ENCODE measurements around the gene ZBTB12.
"Not testable (repeated sequence)": the region's sequence is repeated elsewhere in the genome, so short reads cannot be mapped to it uniquely, and the experiment has no call there.

The ZBTB12 gene

GRCh38 chr6:31874836-31875572 lies 26.9 kb downstream of the ZBTB12 start:
- DNase-seq = no peak

DNA sequence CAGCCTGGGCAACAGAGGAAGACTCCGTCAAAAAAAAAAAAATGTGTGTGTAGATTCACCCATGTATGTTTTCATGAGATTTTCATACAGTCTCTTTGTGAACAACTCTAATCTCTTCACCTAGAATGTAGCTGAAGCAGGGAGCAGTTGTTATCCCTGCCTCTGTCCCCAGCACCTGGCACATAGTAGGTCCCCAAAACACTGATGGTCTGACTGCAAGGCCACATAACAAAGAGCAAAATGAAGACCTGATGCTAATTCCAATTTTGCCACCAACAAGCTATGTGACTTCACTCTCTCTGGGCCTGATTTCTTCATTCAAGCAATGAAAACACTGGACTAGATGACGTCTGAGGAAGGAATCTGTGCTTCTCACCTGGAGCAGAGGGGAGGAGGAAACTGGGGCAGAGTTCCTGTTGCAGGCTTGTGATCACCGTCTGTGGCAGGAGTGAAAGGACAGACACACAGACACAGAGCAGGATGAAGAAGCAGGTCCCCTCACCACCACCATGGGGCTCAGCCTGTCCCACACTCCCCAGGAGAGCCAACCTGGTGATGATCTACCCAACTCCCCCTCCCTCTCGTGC lies 27.7 kb downstream of the ZBTB12 start:
- DNase-seq = no peak

DNA sequence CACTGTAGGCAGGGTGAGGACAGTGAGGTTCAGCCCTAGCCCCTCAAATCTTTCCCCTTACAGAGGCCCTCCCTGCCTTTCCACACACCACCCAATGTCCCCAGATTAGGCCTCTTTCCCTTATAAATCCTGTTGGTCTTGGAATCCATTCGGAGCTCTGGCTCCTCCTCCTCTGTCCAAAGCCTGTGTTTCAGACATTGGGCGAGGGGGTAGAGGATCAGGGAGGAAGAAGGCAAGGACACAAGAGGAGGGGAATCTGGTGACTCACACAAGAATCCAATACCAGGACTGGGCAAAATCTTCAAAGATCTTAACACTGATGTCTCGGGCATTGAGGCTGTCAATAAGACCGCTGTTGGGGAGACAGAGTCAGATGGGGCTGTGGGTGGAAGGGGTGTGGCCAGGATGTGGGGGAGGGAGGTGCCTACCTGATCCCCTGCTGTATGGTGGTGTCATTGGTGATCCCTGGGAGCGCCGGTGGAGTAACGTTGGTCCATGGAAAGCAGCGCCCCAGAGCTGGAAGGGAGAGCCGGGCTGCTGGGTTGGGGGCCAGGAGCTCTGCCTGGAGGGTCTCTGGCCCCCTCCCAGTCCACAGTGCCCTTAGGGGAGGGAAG lies 30.7 kb downstream of the ZBTB12 start:
- peak; percentile 39 for DNase-seq

DNA sequence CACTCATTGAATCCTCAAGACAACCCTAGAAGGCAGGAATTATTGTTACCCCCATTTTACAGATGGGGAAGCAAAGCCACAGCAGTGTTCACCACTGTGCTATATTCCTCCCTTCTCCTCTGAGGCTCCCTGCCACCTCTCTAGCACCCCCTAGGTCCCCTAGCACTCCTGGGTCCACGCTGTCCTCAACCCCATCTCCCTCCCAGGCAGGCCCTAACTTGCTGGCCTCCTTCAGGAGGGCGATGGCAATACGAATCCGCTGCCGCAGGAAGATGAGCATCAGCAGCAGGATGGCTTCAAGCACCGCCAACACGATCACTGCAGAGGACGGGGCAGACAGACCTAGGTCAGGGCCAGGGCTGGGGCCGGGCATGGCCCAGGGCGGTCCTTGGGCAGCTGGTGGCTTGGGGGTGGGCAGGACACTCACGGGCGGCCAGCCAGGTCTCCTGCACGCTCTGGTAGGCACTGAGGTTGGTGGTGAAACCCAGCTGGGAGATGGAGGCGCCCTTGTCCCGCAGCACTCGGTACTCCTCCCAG lies 31.4 kb downstream of the ZBTB12 start:
- no peak for DNase-seq

- DNase-seq = no peak
These were observed 32.5 kb downstream of the ZBTB12 start for GRCh38 chr6:31869343-31869742.

- not testable (repeated sequence) for DNase-seq
These were observed 33.3 kb downstream of the ZBTB12 start for GRCh38 chr6:31868658-31868971.

GRCh38 chr6:31865205-31866118 lies 36.4 kb downstream of the ZBTB12 start:
- no peak for DNase-seq

- no peak for DNase-seq
These were observed 37.1 kb downstream of the ZBTB12 start for GRCh38 chr6:31864818-31865204.

DNA sequence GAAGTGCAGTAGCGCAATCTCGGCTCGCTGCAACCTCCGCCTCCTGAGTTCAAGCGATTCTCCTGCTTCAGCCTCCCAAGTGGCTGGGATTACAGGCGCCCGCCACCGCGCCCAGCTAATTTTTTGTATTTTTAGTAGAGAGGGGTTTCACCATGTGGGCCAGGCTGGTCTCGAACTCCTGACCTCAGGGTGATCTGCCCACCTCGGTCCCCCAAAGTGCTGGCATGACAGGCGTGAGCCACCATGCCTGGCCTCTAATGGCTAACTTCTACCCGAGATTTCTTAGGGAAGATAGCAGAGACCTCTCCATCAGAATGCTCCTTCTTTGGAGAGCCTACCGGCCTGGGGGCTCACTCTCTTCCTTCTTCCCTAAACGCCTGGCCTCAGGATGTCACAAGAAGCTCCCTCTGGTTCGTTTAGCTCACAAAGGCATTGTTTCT lies 37.7 kb downstream of the ZBTB12 start:
- DNase-seq = not testable (repeated sequence)

DNA sequence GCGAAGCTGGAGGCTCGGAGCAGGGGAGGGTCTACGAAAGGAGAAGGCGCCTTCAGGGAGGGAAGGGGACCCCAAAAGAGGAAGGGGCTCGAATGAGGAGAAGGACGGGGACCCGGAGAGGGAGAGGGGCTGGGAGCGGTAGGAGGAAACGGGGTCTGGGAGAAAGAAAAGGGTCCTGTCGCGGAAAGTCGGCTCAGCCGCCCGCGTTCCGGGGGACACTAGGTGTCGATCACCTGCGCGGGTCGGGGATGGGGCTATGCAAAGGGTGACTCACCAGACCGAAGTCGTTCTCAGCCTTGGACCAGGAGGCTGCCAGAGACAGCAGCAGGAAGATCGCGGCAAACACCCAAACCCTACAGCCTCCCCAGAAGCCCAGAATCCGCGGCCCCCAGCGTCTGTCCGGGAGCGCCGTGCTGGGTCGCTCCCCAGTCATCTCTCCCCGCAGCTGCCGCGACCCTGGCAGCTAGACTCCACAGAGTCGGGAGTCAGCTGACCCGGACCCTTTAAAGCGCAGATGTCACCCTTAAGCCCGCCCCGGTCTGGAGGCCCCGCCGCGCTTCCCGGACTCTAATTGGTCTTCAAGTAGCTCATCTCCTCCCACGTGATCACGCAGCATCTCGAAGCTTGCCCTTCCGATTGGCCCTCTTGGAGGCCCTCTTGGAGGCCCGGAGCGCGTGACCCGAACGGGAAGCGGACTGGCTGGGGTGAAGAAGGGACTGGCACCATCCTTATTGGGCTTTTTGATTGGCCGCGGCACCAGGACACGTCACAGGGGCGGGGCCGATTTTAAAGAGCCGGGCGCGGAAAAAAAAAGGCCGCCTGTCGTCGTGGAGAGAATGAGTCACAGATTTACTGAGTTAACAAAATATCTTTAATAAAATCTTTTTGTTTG lies 39.3 kb downstream of the ZBTB12 start, which contains the start of gene NEU1:
TSS of gene NEU1 (minus strand) at position 478 of the 892 bp plus-strand sequence. CDS start at position 433, 45 bp downstream.
- peak; percentile 100 for DNase-seq

GRCh38 chr6:31861919-31862343 lies 40.0 kb downstream of the ZBTB12 start:
- DNase-seq = no peak

DNA sequence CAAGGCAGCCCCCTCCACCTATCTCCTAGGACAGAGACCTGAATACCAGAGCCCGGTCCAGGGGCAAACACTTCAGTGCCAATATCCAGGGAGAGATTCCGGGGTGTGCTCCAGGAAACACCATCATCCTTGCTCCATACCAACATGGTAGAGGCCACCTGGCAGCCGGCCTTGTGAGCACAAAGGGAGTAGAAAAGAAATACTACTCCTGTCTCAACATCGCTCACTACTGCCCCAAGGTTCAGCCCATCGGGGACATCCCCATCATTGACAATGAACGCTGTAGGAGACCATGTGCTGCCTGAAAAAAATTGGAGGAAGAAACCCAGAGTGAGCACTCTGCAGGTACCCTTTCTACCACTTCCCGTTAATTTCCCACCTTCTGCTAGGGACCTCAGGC lies 40.7 kb downstream of the ZBTB12 start:
- no peak for DNase-seq

DNA sequence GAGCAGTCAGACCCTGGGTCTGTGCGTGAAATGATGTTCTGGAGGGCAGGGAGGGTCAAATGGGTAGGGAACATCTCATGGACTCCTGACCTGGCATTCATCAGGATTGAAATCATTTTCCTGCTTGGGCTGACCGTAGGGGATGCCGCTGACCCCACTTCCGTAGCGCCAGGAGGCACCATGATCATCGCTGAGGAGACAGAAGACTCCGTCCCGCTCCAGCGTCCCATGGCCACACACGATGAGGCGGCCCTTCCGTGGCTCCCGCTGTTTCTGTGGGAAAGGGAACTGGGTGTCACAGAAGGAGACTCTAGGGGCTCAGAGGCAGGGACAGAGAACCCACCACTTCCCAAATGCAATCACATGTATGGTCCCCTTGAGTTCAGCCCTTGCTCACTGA lies 41.5 kb downstream of the ZBTB12 start:
- DNase-seq = no peak

DNA sequence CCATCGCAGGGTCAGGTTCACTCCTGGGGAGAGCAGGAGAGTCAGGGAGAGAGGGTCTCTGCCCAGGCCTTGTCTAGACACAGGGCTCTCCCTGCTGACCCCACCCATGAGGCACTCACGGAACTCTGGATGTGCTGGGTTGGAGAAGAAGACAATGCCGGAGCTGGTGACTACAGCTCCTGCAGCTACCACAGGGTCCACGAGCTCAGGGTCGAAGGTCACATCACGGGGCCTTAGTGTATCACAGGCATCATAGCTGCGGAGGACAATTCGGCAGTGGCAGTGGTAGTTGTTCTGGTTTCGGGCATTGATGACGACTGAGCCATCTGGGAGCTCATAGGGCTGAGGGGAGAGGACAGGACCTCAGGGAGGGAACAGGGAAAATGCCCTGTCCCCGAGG lies 42.0 kb downstream of the ZBTB12 start:
- DNase-seq = no peak

GRCh38 chr6:31858707-31859106 lies 43.2 kb downstream of the ZBTB12 start:
- no peak for DNase-seq

DNA sequence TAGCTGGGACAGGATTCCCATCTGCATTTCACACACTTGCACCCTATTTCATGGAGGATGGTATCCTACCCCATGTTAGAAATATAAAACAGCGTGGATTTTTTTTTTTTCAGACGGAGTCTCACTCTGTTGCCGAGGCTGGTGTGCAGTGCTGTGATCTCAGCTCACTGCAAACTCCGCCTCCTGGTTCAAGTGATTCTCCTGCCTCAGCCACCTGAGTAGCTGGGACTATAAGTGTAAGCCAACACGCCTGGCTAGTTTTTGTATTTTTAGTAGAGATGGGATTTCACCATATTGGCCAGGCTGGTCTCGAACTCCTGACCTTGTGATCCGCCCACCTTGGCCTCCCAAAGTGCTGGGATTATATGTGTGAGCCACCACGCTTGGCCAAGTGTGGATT lies 44.1 kb downstream of the ZBTB12 start:
- not testable (repeated sequence) for DNase-seq

DNA sequence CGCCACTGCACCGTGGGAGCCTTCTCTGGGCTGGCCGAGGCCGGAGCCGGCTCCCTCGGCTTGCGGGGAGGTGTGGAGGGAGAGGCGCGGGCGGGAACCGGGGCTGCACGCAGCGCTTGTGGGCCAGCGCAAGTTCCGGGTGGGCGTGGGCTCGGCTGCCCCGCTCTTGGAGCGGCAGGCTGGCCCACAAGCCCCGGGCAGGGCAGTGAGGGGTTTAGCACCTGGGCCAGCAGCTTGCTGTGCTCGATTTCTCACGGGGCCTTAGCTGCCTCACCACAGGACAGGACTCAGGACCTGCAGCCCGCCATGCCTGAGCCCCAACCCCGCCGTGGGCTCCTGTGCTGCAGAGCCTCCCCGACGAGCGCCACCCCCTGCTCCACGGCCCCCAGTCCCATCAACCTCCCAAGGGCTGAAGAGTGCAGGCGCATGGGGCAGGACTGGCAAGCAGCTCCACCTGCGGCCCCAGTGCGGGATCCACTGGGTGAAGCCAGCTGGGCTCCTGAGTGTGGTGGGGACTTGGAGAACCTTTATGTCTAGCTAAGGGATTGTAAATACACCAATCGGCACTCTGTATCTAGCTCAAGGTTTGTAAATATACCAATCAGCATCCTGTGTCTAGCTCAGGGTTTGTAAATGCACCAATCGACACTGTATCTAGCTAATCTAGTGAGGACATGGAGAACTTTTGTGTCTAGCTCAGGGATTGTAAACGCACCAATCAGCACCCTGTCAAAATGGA lies 49.7 kb downstream of the ZBTB12 start:
- not testable (repeated sequence) for DNase-seq

- no peak for DNase-seq
These were observed 50.4 kb downstream of the ZBTB12 start for GRCh38 chr6:31851485-31851832.

DNA sequence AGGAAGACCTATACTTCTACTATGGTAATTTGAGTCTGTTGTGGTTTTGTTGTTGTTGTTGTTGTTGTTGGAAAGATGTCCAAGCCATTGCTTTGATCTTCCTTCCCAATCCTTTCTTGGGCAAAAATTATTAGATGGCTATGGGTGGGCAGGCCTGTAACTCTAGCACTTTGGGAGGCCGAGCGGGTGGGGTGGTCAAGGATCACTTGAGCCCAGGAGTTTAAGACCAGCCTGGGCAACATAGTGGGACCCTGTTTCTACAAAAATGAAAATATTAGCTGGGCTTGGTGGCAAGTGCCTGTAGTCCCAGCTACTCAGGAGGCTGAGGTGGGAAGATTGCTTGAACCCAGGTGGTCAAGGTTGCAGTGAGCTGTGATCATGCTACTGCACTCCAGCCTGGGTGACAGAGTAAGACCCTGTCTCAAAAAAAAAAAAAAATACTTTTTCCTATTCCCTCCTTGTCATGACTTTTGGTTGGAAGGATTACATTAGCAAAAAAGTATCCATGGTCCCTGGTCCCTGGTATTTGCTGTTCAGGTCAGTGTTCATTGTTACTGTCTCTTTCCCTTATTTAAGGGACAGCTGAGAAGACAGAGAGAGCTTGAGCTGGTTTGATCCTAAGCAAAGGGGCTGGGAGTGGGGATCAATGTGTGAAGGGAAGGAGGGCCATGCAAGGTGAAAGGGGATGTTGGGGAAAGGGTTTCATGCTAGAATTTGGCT lies 51.0 kb downstream of the ZBTB12 start:
- DNase-seq = no peak

Data from eye (tissue), 1 donor.